ENCODE measurements around the gene NPM1. TPM values are rescaled to one million over a fixed set of nuclear protein-coding genes. Genes with fewer than 3 reads are reported as not detected.

Gene NPM1
- total RNA-seq, 1 donor = 1,271 TPM

DNA sequence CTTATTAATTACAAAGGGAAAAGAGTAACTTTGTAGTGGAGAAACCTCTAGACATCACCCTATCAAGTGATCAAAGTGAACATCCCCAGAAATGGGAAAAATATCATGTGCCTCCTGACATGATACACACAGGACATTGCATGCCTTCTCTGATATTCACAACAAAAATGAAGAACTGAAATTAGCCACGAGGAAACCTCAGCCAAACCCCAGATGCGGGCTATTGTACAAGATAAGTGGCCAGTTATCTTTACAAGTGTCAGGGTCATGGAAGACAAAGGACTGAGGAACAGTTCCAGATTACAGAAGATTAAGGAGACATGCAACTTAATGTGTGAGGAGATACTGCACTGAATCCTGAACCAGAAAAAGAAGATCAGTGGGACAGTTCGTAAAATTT is 23.8 kb upstream of the NPM1 start:
- Histone ChIP-seq H3K27me3 (ENCODE audit: insufficient read depth, low read length) (no peaks in the 10 kb centered on the region), H3K4me1 (ENCODE audit: insufficient read depth, low read length) (peaks cover 2% of the 10 kb centered on the region), H3K36me3 (ENCODE audit: insufficient read depth, low read length) (no peaks in the 10 kb centered on the region), H3K9me3 (ENCODE audit: low read depth, low read length) (no peaks in the 10 kb centered on the region), H3K4me2 (ENCODE audit: insufficient read depth, low read length) (no peak overlapping the region), H4K20me1 (ENCODE audit: insufficient read depth, low read length) (no peaks in the 10 kb centered on the region), H2AFZ (ENCODE audit: low read length) (no peak overlapping the region), H3K27ac (ENCODE audit: low read depth, low read length) (no peak overlapping the region), H3K79me2 (ENCODE audit: insufficient read depth, low read length) (no peaks in the 10 kb centered on the region), H3K4me3 (ENCODE audit: insufficient read depth, low read length) (no peak overlapping the region)
- no peak for DNase-seq (ENCODE audit: insufficient read length, low spot score, missing footprints)
- TF ChIP-seq, protein P1, sequence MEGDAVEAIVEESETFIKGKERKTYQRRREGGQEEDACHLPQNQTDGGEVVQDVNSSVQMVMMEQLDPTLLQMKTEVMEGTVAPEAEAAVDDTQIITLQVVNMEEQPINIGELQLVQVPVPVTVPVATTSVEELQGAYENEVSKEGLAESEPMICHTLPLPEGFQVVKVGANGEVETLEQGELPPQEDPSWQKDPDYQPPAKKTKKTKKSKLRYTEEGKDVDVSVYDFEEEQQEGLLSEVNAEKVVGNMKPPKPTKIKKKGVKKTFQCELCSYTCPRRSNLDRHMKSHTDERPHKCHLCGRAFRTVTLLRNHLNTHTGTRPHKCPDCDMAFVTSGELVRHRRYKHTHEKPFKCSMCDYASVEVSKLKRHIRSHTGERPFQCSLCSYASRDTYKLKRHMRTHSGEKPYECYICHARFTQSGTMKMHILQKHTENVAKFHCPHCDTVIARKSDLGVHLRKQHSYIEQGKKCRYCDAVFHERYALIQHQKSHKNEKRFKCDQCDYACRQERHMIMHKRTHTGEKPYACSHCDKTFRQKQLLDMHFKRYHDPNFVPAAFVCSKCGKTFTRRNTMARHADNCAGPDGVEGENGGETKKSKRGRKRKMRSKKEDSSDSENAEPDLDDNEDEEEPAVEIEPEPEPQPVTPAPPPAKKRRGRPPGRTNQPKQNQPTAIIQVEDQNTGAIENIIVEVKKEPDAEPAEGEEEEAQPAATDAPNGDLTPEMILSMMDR (IDR thresholded peaks at IDR 0.05; ENCODE audit: extremely low read depth, low read depth, low read length) = no peak

DNA sequence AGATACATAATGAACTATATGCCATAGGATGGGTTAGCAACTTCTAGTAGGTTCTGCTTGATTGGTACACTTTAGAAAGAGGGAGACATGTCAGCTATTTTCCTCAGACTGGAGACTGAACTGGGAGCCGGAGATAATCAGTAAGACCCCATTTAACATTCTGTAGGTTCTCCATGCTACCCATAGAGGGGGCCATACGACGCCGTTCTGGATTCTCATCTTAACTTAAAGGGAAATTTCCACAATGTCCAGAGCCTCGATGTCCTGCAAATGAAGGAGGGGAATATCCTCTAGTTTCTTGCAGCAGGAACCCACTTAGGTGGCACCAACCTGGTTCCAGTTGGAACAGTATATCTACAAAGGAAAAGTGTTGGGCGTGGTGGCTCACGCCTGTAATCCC is 22.3 kb upstream of the NPM1 start:
- Histone ChIP-seq H3K27me3 (ENCODE audit: insufficient read depth, low read length) (no peaks in the 10 kb centered on the region), H3K79me2 (ENCODE audit: insufficient read depth, low read length) (no peaks in the 10 kb centered on the region), H3K4me3 (ENCODE audit: insufficient read depth, low read length) (no peak overlapping the region), H3K27ac (ENCODE audit: low read depth, low read length) (no peak overlapping the region), H4K20me1 (ENCODE audit: insufficient read depth, low read length) (no peaks in the 10 kb centered on the region), H2AFZ (ENCODE audit: low read length) (no peak overlapping the region), H3K9me3 (ENCODE audit: low read depth, low read length) (no peaks in the 10 kb centered on the region), H3K4me1 (ENCODE audit: insufficient read depth, low read length) (peaks cover 2% of the 10 kb centered on the region), H3K4me2 (ENCODE audit: insufficient read depth, low read length) (no peak overlapping the region), H3K36me3 (ENCODE audit: insufficient read depth, low read length) (no peaks in the 10 kb centered on the region)
- DNase-seq (ENCODE audit: insufficient read length, low spot score, missing footprints) = peak; percentile 83
- TF ChIP-seq, protein P1 (IDR thresholded peaks at IDR 0.05; ENCODE audit: extremely low read depth, low read depth, low read length) = peak; percentile 42

DNA sequence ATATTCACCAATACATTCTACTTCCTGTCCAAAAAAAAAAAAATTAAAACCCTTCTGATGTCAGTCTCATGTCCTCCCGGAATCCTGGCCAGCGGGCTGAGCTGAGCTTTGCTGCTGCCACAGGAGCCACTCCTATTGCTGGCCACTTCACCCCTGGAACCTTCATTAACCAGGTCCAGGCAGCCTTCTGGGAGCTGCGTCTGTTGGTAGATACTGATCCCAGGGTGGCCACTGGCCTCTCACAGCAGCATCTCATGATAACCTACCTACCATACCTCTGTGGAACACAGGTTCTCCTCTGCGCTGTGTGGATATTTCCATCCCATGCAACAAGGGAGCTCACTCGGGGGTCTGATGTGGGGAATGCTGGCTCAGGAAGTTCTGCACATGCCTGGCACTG is 21.0 kb upstream of the NPM1 start:
- Histone ChIP-seq H3K4me3 (ENCODE audit: insufficient read depth, low read length) (no peak overlapping the region), H3K4me2 (ENCODE audit: insufficient read depth, low read length) (no peak overlapping the region), H4K20me1 (ENCODE audit: insufficient read depth, low read length) (no peaks in the 10 kb centered on the region), H3K27me3 (ENCODE audit: insufficient read depth, low read length) (no peaks in the 10 kb centered on the region), H3K9me3 (ENCODE audit: low read depth, low read length) (no peaks in the 10 kb centered on the region), H3K79me2 (ENCODE audit: insufficient read depth, low read length) (no peaks in the 10 kb centered on the region), H2AFZ (ENCODE audit: low read length) (no peak overlapping the region), H3K36me3 (ENCODE audit: insufficient read depth, low read length) (no peaks in the 10 kb centered on the region), H3K4me1 (ENCODE audit: insufficient read depth, low read length) (peaks cover 2% of the 10 kb centered on the region), H3K27ac (ENCODE audit: low read depth, low read length) (no peak overlapping the region)
- TF ChIP-seq, protein P1 (IDR thresholded peaks at IDR 0.05; ENCODE audit: extremely low read depth, low read depth, low read length) = no peak
- no peak for DNase-seq (ENCODE audit: insufficient read length, low spot score, missing footprints)

DNA sequence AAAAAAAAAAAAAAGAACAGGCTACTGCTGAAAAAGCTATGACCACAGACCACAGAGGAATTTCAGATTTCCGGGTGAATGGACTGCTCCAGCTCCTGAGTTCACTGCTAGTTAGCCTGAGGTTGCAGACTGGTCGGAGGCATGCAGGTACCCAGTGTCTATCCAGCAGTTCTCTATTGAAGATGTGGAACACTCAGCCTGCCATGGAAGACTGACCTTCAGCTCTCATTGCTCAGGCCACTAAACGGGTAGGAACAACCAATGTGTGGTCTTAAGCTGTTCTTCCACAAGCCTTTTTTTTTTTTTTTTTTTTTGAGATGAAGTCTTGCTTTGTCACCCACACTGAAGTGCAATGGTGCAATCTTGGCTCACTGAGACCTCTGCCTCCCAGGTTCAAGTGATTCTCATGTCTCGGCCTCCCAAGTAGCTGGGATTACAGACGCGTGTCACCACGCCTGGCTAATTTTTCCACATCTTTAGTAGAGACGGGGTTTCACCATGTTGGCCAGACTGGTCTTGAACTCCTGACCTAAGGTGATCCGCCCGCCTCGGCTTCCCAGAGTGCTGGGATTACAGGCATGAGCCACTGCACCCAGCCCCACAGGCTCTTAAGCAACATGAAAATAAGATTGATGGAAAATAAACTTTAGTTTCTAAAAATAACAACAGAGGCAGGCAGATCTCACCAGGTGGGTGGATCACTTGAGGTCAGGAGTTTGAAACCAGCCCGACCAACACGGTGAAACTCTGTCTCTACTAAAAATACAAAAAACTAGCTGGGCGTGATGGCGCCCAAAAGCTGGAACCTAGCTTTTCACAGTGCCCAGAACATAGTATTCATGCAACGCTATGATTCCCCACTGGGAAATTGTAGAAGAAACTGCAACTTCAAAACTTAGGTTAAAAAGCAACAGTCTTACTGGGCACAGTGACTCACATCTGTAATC is 20.0 kb upstream of the NPM1 start:
- Histone ChIP-seq H3K36me3 (ENCODE audit: insufficient read depth, low read length) (no peaks in the 10 kb centered on the region), H3K27ac (ENCODE audit: low read depth, low read length) (no peak overlapping the region), H3K79me2 (ENCODE audit: insufficient read depth, low read length) (no peaks in the 10 kb centered on the region), H3K4me2 (ENCODE audit: insufficient read depth, low read length) (peak overlapping the region; percentile 39), H3K4me1 (ENCODE audit: insufficient read depth, low read length) (peaks cover 2% of the 10 kb centered on the region), H2AFZ (ENCODE audit: low read length) (no peak overlapping the region), H3K4me3 (ENCODE audit: insufficient read depth, low read length) (no peak overlapping the region), H3K27me3 (ENCODE audit: insufficient read depth, low read length) (no peaks in the 10 kb centered on the region), H4K20me1 (ENCODE audit: insufficient read depth, low read length) (no peaks in the 10 kb centered on the region), H3K9me3 (ENCODE audit: low read depth, low read length) (no peaks in the 10 kb centered on the region)
- no peak for DNase-seq (ENCODE audit: insufficient read length, low spot score, missing footprints)
- TF ChIP-seq, protein P1 (IDR thresholded peaks at IDR 0.05; ENCODE audit: extremely low read depth, low read depth, low read length) = no peak
